IMR-90 (cell line): ENCODE measurements around the gene C14orf180. TPM values are rescaled to one million over a fixed set of nuclear protein-coding genes. Genes with fewer than 3 reads are reported as not detected.

ENCODE experiments used
- ATAC-seq: fragments of 200-7000 bp; cut with Tn5 transposase; 2 replicates; pipeline ENCODE4 v1.9.1; 2020; ENCODE audit warnings: low read depth, mild to moderate bottlenecking, moderate library complexity
- BruUV-seq: library from RNA; stranded (reverse); fragments of 400-500 nt; replicated peaks from 2 replicates; lab custom pipeline; 2021; lab: Mats Ljungman, UMichigan
- CTCF ChIA-PET: fragments of 300-600 bp; formaldehyde crosslinking; extraction: SDS; loops from one replicate; lab custom pipeline; 2021; ENCODE audit warnings: antibody characterized with exemption; lab: Yijun Ruan, JAX
- POLR2A ChIA-PET: fragments of 300-600 bp; sonication (Branson Sonifier 250); formaldehyde crosslinking; loops from one replicate; lab custom pipeline; 2022; ENCODE audit warnings: antibody characterized with exemption; ENCODE audit not compliant: unreplicated experiment; lab: Charles Lee
- DNase-seq: peaks from one replicate; pipeline ENCODE4 v3.0.0; 2013
- H2AFZ ChIP-seq: replicated peaks from 2 replicates; pipeline ENCODE3; 2013; ENCODE audit warnings: low read length, mild to moderate bottlenecking; ENCODE audit not compliant: poor library complexity
- H2AK5ac ChIP-seq: 2 replicates; pipeline ENCODE4 v1.6.1; 2013; ENCODE audit warnings: low read depth, low read length, inconsistent platforms
- H2AK9ac ChIP-seq: replicated peaks from 2 replicates; pipeline ENCODE3; 2013; ENCODE audit warnings: mild to moderate bottlenecking, low read depth, low read length, moderate library complexity; ENCODE audit not compliant: poor library complexity
- H2BK120ac ChIP-seq: 2 replicates; pipeline ENCODE4 v1.6.1; 2013; ENCODE audit warnings: low read depth, low read length, inconsistent platforms
- H2BK15ac ChIP-seq: 3 replicates; pipeline ENCODE4 v1.6.1; 2013; ENCODE audit warnings: low read depth, low read length, inconsistent platforms
- H2BK20ac ChIP-seq: 2 replicates; pipeline ENCODE4 v1.6.1; 2013; ENCODE audit warnings: low read depth, mild to moderate bottlenecking, inconsistent platforms, low read length, moderate library complexity
- H2BK5ac ChIP-seq: 2 replicates; pipeline ENCODE4 v1.6.1; 2013; ENCODE audit warnings: mild to moderate bottlenecking, low read depth, low read length, inconsistent platforms; ENCODE audit not compliant: poor library complexity, severe bottlenecking
- H3K14ac ChIP-seq: replicated peaks from 2 replicates; pipeline ENCODE4 v1.6.1; 2013; ENCODE audit warnings: low read depth, low read length, inconsistent platforms
- H3K18ac ChIP-seq: 2 replicates; pipeline ENCODE4 v1.6.1; 2013; ENCODE audit warnings: low read depth, low read length, control low read depth
- H3K23ac ChIP-seq: 2 replicates; pipeline ENCODE4 v1.6.1; 2013; ENCODE audit warnings: low read depth, low read length, inconsistent platforms
- H3K27ac ChIP-seq: 2 replicates; pipeline ENCODE4 v1.5.1; 2013; ENCODE audit warnings: mild to moderate bottlenecking, control low read depth, low read length; ENCODE audit not compliant: insufficient read depth
- H3K27me3 ChIP-seq: 2 replicates; pipeline ENCODE4 v1.6.1; 2013; ENCODE audit warnings: low read length; ENCODE audit not compliant: control insufficient read depth, insufficient read depth
- H3K36me3 ChIP-seq: 2 replicates; pipeline ENCODE4 v1.6.1; 2013; ENCODE audit warnings: low read length, mixed read lengths; ENCODE audit not compliant: control insufficient read depth, insufficient read depth
- H3K4ac ChIP-seq: 2 replicates; pipeline ENCODE4 v1.6.1; 2013; ENCODE audit warnings: low read depth, low read length, inconsistent platforms
- H3K4me1 ChIP-seq: 2 replicates; pipeline ENCODE4 v1.6.1; 2013; ENCODE audit warnings: low read length, mixed read lengths; ENCODE audit not compliant: control insufficient read depth, insufficient read depth
- H3K4me2 ChIP-seq: 2 replicates; pipeline ENCODE4 v1.6.1; 2013; ENCODE audit warnings: low read depth, mild to moderate bottlenecking, control low read depth, low read length, moderate library complexity
- H3K4me3 ChIP-seq: 2 replicates; pipeline ENCODE4 v1.5.1; 2013; ENCODE audit warnings: low read depth, mild to moderate bottlenecking, control low read depth, low read length, moderate library complexity; ENCODE audit not compliant: insufficient read depth
- H3K56ac ChIP-seq: 2 replicates; pipeline ENCODE4 v1.6.1; 2013; ENCODE audit warnings: low read length, inconsistent platforms; ENCODE audit not compliant: insufficient read depth; ENCODE audit errors: extremely low read depth
- H3K79me1 ChIP-seq, 2 experiments: 2 replicates each; pipeline ENCODE4 v1.6.1; 2013; ENCODE audit warnings: low read length in 2 of 2, inconsistent platforms in 1 of 2, low read depth in 1 of 2
- H3K9ac ChIP-seq: 2 replicates; pipeline ENCODE4 v1.6.1; 2013; ENCODE audit warnings: low read depth, low read length, control low read depth
- H3K9me1 ChIP-seq: 2 replicates; pipeline ENCODE4 v1.6.1; 2013; ENCODE audit warnings: low read length, inconsistent platforms; ENCODE audit not compliant: insufficient read depth
- H3K9me3 ChIP-seq: 2 replicates; pipeline ENCODE4 v1.6.1; 2013; ENCODE audit warnings: low read length; ENCODE audit not compliant: control insufficient read depth, insufficient read depth
- H4K20me1 ChIP-seq: 2 replicates; pipeline ENCODE4 v1.6.1; 2013; ENCODE audit warnings: low read length, inconsistent platforms; ENCODE audit not compliant: insufficient read depth
- H4K5ac ChIP-seq: 2 replicates; pipeline ENCODE4 v1.6.1; 2013; ENCODE audit warnings: mild to moderate bottlenecking, low read depth, low read length, control low read depth
- H4K8ac ChIP-seq, 2 experiments: 2 replicates each; pipeline ENCODE4 v1.6.1; 2013; ENCODE audit warnings: low read depth in 2 of 2, low read length in 2 of 2, control low read depth in 1 of 2, inconsistent platforms in 1 of 2
- H4K91ac ChIP-seq: 2 replicates; pipeline ENCODE4 v1.6.1; 2013; ENCODE audit warnings: low read depth, low read length, inconsistent platforms; ENCODE audit not compliant: insufficient read depth
- NFE2L2 ChIP-seq: fragments of 150-350 bp; IDR thresholded peaks from 2 replicates; pipeline ENCODE4 v1.6.1; 2016; ENCODE audit warnings: low read depth, mild to moderate bottlenecking, low read length
- RCOR1 ChIP-seq: IDR thresholded peaks from 2 replicates; pipeline ENCODE4 v1.6.1; 2012; ENCODE audit warnings: mild to moderate bottlenecking, low read length, improper control_type of control experiment; ENCODE audit not compliant: insufficient replicate concordance
- SMC3 ChIP-seq: fragments of 150-350 bp; IDR thresholded peaks from 2 replicates; pipeline ENCODE4 v1.6.1; 2016; ENCODE audit warnings: low read depth, mild to moderate bottlenecking, antibody characterized with exemption, low read length, moderate library complexity
- WGBS, 2 experiments: methylation state at CpG; one replicate each; pipeline versions ENCODE4 v1.1.5 to v1.1.7; 2013; ENCODE audit warnings: missing lambda C conversion rate in 2 of 2; ENCODE audit not compliant: insufficient read length in 1 of 2; ENCODE audit errors: extremely low coverage in 2 of 2; 5-methylcytosine and 5-hydroxymethylcytosine counted together
- dilution Hi-C: fragments of 300-500 bp; cut with HindIII; formaldehyde crosslinking; loops from one replicate; pipeline ENCODE4 v1.14.3; 2018; ENCODE audit warnings: low sequenced_read_pairs; ENCODE audit not compliant: unreplicated experiment
- in situ Hi-C: fragments of 300-500 bp; cut with MboI; formaldehyde crosslinking; loops from 3 replicates; pipeline ENCODE4 v1.14.3; 2019; ENCODE audit warnings: low sequenced_read_pairs, inconsistent platforms, mixed read lengths
- intact Hi-C: fragments of 100-400 bp; cut with micrococcal nuclease; formaldehyde crosslinking; loops from 2 replicates; pipeline ENCODE4 v1.10.0; 2022
- polyA plus RNA-seq, 3 experiments: library from polyadenylated mRNA; depleted of rRNA; stranded (reverse); fragments of >200 nt; gene quantifications; 2 replicates each; pipeline ENCODE4 v1.2.3, GENCODE V29; 2012; ENCODE audit warnings: low replicate concordance in 1 of 3
- total RNA-seq: library from RNA; depleted of rRNA; stranded (reverse); fragments of >200 nt; gene quantifications from 2 replicates; pipeline ENCODE4 v1.2.3, GENCODE V29; 2012

C14orf180 gene
- total and polyA plus RNA-seq, 2 of the 4 experiments (the other 2 are of a cell fraction), result not detected

DNA sequence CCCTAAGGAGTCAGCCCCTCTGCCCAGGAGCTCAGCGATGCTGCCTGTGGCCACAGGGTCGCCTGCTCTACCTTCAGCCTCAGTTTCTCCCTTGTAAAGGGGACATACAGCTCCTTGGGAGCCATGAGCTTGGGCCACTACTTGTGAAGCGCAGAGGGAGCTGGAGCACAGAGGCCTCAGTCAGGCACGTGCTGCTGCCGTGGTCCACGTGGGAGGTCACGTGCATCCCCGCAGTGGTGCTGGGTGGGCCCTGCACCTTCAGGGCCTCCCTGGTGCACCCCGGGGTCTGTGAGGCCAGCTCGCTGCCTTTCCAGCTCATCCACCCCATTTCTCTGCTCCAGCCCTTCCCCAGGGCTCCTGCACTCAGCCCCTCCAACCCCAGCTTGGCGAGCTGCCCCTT is 10.9 kb upstream of the C14orf180 start:
- Histone ChIP-seq H2BK20ac (no peak overlapping the region), H3K79me1 (no peaks in the 10 kb centered on the region), H3K4me3 (no peak overlapping the region), H2AK5ac (no peak overlapping the region), H3K36me3 (no peaks in the 10 kb centered on the region), H3K9me1 (no peaks in the 10 kb centered on the region), H3K14ac (no peak overlapping the region), H2AFZ (no peak overlapping the region), H2BK15ac (no peak overlapping the region), H2BK5ac (no peak overlapping the region), H3K27ac (no peak overlapping the region), H3K4ac (no peak overlapping the region), H3K18ac (no peak overlapping the region), H4K8ac (no peak overlapping the region), H4K20me1 (no peaks in the 10 kb centered on the region), H4K91ac (no peak overlapping the region), H3K27me3 (peaks cover 4% of the 10 kb centered on the region; the same call in 1 of the 2 replicates), H4K5ac (no peak overlapping the region), H3K56ac (no peak overlapping the region), H3K9ac (no peak overlapping the region), H2BK120ac (no peak overlapping the region), H2AK9ac (no peak overlapping the region), H3K4me1 (no peaks in the 10 kb centered on the region), H3K4me2 (no peak overlapping the region), H3K23ac (no peak overlapping the region), H3K9me3 (no peaks in the 10 kb centered on the region)
- WGBS, 2 experiments, result 57% methylated on average over 10 of the region's 11 CpGs; no CpG with 5 or more reads in 1 of the 2 experiments
- no peak for ATAC-seq
- ChIA-PET POLR2A (no interaction called here), CTCF (no interaction called here)
- TF ChIP-seq RCOR1, result no peak
- TF ChIP-seq SMC3, result no peak
- no peak for TF ChIP-seq NFE2L2
- dilution Hi-C loops (no loop called here), intact Hi-C loops (no loop called here), in situ Hi-C loops (loop anchor here (25.0 kb wide), 1 partner anchor 481 kb away; the partner anchor contains the start of gene ASPG)
- no peak for DNase-seq
- BruUV-seq, result no TSS peak
